GM19099 (cell line): ENCODE results near the gene GCK.

ENCODE experiments used
- POLR2A ChIP-seq: IDR thresholded peaks from 3 replicates; pipeline ENCODE4 v1.6.1; 2011; ENCODE audit warnings: low read depth; ENCODE audit not compliant: insufficient read length; ENCODE audit errors: extremely low read depth

GCK gene

DNA sequence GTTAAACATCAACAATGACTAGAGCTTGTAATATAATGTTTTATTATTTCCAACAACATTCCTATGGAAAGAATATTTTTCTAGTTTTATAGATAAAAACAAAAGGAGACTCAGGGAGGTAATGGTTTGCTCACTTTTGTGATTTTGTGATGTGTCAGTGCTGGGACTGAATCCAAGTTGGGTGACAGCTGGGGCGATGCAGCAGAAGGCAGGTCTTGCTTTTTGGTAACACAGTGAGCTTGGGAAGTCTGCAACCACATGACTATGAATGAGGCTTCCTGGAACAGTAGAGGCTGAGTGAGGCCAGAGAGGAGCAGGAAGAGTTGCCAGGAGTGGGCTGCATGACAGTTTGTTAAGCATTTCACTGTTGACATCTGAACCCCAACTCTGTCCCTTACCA is 6.7 kb upstream of the GCK start:
- TF ChIP-seq POLR2A: no peak

GRCh38 chr7:44194562-44195145 is 5.4 kb upstream of the GCK start:
- no peak for TF ChIP-seq POLR2A

DNA sequence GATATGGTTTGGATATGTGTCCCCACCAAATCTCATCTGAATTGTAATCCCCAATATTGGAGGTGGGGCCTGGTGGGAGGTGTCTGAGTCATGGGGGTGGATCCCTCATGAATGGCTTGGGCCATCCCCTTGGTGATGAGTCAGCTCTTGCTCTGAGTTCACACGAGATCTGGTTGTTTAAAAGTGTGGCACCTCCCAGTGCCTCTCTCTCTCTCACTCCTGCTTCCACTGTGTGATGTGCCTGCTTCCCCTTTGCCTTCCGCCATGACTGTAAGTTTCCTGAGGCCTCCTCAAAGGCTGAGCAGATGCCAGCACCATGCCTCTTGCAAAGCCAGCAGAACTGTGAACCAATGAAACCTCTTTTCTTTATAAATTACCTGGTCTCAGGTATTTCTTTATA is 4.8 kb upstream of the GCK start:
- TF ChIP-seq POLR2A: no peak

- TF ChIP-seq POLR2A: no peak
Measured at GRCh38 chr7:44193011-44193802, 4.0 kb upstream of the GCK start.

GRCh38 chr7:44191171-44191570 is 1.9 kb upstream of the GCK start:
- no peak for TF ChIP-seq POLR2A

DNA sequence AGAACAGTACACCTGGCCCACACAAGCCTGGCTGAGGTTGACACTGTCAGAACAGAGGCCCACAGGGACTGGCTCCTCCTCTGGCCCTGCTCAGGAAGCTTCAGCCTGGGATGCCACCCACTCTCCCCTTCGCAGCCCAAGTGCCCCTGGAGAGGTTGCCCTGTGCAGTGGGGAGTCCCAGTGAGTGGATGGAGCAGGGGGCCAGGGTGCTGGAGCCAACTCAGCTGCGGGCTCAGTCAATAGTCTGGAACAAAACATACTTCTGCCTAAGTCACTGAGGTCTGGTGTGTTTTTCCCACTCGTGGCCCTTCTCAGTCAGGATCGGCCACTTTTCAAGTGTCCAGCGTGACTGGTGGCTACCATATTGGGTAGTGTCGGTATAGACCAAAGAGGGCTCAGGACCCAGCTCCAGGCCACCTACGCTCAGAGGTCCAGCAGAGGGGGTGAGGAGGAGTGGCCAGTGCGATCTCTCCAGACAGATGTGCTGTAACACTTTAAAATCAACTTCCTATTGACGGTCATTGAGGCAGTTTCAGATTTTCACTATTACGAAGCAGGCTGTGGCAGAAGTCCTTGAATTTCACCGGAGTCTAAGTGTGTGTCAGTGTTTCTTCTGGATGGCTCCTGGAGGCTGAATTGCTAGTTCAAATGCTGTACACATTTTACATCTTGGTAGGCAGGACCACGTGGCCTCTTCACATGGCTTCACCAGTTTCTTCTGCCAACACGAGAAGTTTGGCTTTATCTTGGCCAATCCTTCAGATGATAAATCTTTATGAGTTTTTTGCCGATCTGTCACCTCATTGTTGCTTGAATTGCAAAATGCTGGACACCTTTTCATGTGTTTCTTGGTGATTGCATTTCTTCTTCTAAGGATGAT is 994 bp upstream of the GCK start:
- no peak for TF ChIP-seq POLR2A

GRCh38 chr7:44188480-44189225 is 586 bp downstream of the GCK start:
- TF ChIP-seq POLR2A: no peak

DNA sequence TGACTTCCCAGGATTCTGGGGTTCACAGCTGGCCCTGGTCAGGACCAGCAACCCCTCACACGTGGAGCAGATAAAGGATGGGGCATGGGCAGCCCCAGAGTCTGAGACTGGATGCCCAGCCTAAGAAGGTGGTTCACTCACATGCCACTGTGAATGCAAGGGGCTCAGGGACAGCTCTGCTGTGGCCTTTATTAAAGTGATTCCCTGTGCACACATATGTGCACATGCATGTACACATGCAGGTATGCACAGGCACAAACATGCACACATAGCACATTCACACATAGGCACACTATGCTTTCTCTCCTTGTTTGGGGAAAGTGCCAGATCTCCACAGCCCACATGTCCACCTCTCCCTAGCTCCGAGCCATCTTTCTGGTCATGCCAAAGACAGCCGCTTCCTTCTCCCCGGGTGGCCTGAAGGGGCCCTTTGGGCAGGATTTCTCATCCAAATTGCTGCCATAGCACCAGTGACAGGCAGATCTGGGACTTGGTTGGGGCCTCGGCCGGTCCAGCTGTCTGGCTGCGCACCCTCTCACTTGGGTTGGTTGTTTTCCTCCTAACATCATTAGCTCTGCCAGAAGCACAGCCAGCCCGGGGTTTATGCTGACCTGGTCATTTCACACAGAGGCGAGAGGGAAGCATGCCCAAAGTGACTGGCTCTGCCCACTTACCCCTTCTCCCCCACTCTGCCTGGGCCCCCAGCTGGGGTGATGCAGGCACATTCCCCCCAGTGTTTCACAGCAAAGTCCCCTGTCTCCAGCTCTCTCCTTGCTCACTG is 1.4 kb downstream of the GCK start:
- TF ChIP-seq POLR2A: no peak

DNA sequence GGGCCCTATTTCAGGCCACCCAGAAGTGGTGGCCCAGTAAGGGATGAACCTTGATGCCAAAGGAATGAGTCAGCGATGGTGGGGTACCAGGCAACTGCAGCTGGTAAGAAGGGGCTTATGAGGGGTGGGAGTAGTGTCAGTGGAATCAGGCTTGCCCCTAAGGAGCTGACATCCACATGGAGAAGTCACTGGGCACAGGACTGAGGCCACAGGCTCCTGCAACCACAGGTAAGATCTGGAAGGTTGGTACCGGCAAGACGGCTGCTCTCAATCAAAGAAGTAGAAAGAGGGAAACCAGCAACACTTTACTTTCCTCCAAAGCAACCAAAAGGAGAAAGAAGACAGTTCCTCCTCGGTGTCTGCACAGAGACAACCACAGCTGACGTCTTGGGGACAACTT is 2.5 kb downstream of the GCK start:
- TF ChIP-seq POLR2A: no peak

- TF ChIP-seq POLR2A: no peak
Measured at GRCh38 chr7:44185729-44186128, 3.5 kb downstream of the GCK start.

DNA sequence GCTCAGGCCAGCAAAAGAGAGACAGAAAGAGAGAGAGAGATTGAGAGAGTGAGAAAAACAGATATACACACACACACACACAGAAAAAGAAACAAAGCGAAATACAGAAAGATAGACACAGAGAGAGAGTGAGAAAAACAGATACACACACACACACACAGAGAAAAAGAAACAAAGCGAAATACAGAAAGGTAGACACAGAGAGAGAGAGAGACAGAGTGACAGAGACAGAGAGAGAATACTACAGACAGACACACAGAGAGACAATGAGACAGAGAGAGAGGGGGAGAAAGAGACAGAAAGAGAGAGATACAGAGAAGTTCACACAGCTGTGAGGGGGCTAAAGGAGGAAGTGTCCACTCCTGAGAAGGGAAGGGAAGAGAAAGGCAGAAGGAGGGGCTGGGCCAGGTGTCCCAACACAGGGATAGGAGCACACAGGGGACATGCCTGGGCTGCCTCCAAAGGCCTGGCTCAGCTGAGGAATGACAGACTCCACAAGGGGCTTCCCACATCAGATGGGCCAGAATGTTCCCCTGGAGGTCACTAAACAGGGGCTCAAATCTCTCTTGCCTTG is 4.3 kb downstream of the GCK start:
- TF ChIP-seq POLR2A: no peak

- no peak for TF ChIP-seq POLR2A
Measured at GRCh38 chr7:44184206-44184872, 4.9 kb downstream of the GCK start.

DNA sequence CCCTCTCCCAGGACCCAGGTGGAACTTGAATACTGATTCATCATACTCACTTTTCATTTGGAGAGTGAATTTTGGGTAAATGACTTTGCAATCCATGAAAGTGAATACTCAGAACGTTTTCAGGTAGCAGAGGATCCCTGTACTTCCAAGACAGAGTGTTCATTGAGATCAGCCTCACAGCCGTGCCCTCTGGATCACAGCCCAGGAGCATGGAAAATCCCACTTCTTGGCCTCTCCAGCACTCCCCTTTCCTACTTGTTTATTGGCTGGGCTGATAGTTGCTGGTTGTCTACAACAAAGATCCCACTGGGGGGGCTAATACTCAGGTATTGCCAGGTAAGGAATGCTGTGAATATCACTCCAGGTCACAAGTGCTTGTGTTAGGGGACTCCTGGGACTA is 5.9 kb downstream of the GCK start:
- no peak for TF ChIP-seq POLR2A
